Left renal cortex interstitium (tissue), 4 donors: ENCODE data around the gene OOSP1. TPM values are rescaled to one million over a fixed set of nuclear protein-coding genes. Genes with fewer than 3 reads are reported as not detected.
"Not testable (repeated sequence)": the region's sequence is repeated elsewhere in the genome, so short reads cannot be mapped to it uniquely, and the experiment has no call there.

ENCODE experiments used
- DNase-seq, 4 donors: peaks; one replicate each; pipeline ENCODE4 v3.0.0-alpha.2; 2013; ENCODE audit warnings: low read depth in 4 of 4, low spot score in 2 of 4, missing footprints in 1 of 4
- polyA plus RNA-seq, 4 donors: library from polyadenylated mRNA; unstranded; fragments of 120-200 nt; gene quantifications; one replicate each; pipeline ENCODE4 v1.2.1, GENCODE V29; 2013; ENCODE audit not compliant: insufficient read length in 4 of 4

The OOSP1 gene, protein sequence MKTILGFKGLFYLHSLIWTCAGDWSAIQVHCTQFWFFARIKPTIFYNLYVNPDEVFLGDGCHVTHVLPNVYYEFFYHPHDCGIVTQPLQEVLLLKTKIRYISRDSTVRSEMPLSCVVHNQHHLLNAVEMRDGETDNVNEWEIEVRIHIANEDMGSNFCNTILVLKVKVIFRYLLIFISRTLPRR
- polyA plus RNA-seq: under 1 TPM in 2 of 4 donors, not detected in 2; 0.31 to 0.33 TPM

DNA sequence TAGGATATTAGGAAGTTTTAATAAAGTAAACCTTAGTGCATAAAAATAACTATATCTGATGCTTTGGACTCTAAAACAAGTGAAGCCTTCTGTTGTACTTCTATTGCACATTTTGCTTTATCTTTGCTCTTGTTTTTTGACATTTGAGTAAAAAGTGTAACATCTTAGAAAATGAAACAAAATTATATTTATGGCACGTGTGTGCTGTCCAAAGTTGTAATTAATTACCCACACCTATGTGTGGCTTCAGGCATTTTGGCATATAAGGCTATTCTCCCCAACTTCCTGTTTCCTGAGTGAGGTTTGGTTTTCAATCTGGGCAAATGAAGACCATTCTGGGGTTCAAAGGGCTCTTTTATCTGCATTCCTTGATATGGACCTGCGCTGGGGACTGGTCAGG is at the start of gene OOSP1:
Gene OOSP1 (plus strand): TSS at position 301 of the 400 bp plus-strand sequence. CDS start 23 bp downstream, at position 324.
- no peak for DNase-seq

DNA sequence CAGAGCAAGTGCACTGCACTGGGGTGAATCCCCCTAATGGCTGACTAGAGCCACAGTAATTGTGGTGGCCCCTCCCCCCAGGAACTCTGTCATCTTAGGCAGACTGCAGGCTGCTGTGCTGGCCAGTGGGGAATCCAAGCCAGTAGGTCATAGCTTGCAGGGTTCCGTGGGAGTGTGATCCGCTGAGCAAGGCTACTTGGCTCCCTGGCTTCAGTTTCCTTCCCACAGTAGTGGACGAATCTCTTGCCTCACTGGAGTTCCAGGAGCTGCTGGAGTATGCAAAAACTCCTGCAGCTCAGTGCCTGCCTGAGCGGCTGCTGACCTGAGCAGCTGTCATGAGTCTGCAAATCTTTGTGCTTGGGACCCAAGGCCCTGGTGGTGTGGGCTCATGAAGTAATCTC is 46.5 kb upstream of the OOSP1 start:
- no peak for DNase-seq

DNA sequence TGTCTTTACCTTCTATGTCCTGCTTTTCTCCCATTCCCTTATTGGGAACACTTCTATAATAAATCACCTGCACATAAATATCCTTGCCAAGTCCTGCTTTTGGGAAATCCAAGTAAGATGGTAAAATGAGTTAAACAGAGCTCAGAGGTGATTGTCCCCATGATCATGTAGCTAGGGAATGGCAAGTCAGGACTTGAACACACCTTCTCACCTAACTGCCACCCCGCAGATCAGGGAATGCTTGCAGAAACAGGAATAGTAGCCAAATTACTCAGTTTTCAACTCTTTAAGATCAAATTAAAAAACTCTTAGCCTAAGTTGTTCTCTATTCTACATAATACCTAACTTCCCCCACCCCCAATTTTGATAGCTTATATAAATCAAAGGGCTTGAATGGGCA is 43.6 kb upstream of the OOSP1 start:
- DNase-seq: no peak

DNA sequence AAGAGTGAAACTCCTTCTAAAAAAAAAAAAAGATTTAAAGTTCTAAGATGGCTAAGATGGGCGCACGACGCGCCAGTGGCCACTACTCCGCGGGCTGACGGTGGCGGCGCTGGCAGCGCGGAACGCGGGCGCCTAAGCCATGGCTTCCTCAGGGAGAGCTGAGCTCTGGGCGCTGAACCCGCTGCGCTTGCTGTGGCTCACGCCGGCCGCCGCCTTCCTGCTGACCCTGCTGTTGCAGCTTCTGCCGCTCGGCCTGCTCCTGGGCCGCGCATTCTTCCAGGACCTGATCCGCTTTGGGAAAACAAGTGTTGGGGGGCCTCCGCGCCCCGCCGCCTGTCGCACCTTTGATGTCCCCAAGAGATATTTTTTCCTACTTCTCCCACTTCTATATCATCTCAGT is 40.2 kb upstream of the OOSP1 start:
- DNase-seq: no peak

DNA sequence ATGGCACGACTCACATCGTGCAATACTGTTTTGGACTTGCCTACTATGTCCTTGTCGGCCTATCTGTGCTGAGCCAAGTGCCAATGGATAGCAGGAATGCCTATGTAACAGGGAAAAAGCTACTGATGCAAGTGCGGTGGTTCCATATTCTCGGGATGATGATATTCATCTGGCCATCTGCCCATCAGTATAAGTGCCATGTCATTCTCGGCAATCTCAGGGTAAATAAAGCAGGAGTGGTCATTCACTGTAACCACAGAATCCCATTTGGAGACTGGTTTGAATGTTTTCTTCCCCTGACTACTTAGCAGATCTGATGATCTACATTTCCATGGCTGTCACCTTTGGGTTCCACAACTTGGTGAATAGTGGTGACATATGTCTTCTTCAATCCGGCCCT is 39.6 kb upstream of the OOSP1 start:
- no peak for DNase-seq

DNA sequence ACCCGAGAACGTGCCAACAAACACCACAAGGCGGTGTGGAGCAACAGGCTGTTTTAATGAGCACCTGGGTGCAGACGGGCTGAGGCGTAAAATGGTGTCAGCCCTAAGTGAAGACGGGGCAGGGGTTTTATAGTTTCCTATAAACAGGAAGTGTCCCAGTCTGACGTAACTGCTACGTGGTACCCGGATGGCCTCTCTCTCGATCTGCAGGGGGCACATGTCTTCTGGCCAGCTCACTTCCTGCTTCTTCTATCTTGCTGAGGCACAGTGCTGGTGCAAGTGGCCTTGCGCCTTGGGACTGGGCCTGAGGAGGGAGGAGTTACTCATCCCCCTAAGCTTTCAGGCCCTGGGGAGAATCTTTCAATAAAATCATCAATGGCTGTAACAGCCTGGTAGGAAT is 38.7 kb upstream of the OOSP1 start:
- DNase-seq: no peak

DNA sequence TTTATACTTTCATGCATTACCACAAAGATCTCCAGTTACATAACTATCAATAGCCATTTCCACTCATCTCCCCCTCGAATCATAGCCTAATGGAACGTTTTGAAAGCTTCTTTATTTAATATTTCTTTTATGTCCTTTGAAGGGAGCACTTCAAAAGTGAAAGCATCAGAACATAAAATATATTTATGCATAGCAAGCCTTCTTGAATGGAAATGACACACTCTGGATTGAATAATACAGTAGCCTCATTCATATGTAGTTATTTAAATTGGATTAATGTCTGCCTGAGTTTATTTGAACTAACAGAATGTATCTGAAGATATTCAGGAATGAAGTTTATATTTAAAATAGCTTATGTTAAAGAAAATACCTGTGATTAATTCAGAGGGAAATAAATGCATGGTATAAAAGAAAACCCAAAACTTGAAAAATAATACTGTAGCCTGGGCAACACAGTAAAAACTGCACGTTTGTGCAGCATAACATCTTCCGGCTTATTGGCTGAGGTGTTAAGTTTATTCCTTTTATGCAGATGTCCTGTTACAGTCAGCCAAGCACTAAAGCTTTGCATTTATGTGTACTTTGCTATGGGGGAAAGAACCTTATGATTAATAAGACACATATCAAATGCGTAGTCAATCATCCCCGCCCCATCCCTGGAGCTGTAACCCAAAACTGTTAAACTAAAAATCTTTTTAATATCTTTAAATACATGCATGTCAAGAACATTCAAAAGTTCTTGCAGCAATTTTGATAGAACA is 37.7 kb upstream of the OOSP1 start:
- no peak for DNase-seq

DNA sequence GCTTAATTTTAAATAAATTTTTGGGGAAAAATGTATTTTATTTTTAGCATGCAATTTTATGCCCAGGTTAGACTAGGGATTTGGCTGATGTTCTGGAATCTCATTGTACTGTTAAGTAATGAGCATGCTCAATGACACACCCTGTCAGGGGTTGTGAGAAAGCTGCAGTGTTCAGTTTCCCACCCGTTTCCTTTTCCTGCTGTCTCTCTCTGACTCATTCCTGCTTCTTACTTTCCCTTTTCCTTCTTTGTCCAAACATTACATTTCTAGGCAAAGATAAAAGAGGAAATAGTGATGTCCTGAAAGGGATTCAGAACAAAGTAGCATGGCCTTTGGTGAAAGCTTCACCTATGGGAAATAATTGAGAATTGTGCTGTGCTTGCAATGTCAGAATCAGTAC is 36.9 kb upstream of the OOSP1 start:
- no peak for DNase-seq

DNA sequence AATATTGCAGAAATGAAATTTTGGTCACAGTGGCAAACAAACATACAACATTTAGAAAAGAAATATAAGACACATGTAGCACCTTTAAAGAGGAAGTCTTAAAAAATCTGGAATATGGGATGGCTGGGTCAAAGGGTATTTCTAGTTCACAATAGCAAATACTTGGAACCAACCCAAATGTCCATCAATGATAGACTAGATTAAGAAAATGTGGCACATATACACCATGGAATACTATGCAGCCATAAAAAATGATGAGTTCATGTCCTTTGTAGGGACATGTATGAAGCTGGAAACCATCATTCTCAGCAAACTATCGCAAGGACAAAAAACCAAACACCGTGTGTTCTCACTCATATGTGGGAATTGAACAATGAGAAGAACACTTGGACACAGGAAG is 34.7 kb upstream of the OOSP1 start:
- DNase-seq: not testable (repeated sequence)

DNA sequence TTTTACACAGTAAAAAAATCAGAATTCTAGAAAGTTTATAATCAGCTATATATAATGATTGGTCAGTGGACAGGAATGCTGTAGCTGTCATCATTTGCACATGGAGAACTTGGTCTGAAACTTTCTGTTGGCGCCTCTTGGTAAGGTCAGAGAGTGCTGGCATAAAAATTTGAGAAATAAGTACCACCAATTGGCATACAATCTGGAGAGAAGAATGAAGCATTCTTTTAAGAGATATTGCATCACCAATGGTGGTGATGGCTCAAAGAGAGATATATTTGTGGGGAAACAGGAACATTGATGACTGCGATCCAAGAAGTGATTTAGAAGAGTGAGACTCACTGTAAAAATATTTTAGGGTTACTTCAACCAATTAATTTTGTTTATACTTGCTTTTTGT is 19.8 kb upstream of the OOSP1 start:
- DNase-seq: no peak

DNA sequence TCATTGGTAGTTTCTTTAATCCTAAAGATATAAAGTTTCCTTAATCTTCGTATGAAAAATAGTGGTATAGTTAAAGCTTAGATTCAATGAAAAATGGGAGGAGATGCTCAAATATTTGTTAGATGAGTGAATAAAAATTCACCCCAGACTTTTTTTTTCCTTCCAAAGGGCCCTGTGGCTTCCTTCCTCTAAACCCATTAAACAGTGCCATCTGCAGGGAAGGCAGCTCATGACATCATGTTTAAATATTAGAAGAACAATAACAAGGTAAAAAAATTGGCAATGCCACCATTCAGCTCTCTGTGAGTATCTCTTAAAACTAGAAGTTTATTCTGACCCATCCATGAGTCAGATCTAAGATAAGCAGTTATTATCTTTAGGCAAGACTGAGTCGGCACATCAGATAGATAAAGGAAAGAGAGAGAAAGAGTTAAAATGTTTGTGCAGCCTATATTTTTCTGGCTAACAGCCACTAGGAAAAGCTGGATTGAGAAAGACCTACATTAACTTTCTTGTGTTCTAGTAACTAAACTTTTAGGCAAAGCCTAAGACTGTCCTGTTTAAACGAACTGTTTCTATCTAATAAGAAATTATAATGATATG is 19.1 kb upstream of the OOSP1 start:
- no peak for DNase-seq

DNA sequence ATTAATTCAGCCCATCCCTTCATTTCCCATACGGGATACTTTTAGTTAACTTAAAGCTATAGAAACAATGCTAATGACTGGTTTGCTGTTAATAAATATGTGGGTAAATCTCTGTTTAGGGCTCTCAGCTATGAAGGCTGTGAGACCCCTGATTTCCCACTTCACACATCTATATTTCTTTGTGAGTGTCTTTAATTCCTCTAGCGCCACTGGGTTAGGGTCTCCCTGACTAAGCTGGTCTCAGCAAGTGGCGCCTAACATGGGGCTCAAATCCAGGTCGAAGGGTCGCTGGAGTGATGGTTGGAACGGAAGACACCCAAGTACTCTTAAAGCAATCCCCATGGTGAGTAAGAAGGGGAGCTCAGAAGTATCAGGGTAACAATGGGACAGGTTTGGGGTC is 14.4 kb upstream of the OOSP1 start:
- no peak for DNase-seq

DNA sequence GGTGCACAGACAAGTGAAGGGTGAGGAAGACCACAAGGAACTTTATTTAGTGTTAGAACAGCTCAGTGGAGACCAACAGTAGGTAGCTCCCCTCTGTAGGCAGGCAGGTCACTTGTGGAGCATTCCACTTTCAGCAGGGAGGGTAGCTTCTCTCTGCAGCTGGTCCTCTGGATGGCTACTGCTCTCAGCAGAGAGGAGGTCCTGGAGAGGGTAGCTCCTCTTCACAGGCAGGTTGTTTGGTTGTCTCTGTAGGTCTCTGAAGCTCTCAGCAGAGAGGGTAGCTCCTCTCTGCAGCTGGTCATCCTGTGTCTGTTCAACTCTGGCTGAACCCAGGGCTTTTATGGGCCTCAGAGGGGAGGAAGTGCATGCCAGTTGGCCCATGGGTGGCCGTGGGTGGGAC is 6.5 kb upstream of the OOSP1 start:
- no peak for DNase-seq

DNA sequence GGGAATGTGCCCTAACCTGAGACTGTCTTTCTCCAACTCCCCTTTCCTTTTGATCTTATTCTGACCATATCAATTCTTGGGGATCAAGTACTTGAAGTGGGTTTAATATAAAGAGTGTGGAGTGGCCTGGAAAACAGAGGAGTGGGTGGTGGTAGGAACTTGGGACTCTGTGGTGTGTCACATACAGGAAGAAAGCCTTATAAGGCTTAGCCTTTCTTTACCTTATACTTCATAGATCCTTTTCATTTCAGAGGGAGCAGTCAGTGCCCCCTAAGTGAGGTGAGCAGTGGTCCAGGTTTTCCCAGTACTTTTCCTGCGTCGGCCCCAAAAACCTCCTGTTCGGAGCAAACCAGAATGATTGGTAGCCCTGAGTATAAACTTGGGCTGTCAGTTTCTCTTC is 486 bp downstream of the OOSP1 start:
- no peak for DNase-seq

DNA sequence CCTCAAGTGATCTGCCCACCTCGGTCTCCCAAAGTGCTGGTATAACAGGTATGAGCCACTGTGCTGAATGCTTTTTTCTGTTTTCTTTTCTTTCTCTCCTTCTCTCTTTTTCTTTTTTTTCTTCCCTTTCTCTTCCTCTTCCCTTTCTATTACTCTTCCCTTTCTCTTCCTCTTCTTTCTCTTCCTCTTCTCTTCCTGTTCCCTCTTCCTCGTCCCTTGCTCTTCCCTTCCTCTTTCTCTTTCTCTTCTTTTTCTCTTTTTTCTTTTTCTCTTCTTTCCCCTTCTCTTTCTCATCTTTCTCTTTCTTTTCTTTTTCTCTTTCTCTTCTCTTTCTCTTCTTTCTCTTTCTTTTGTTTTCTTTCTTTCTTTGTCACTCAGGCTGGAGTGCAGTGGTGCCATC is 1.2 kb downstream of the OOSP1 start:
- no peak for DNase-seq

DNA sequence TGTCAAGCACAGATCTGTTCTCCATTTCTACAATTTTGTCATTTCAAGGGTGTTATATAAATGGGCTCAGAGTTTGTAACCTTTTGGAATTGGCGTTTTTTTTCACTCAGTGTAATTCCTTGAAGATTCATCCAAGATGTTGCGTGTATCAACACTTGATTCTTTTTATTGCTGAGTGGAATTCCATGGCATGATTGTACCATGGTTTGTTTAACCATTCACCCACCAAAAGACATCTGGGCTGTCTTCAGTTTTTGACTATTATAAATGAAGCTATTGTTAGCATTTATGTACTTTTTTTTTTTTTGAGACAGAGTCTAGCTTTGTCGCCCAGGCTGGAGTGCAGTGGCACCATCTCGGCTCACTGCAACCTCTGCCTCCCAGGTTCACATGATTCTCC is 2.9 kb downstream of the OOSP1 start:
- DNase-seq: no peak

DNA sequence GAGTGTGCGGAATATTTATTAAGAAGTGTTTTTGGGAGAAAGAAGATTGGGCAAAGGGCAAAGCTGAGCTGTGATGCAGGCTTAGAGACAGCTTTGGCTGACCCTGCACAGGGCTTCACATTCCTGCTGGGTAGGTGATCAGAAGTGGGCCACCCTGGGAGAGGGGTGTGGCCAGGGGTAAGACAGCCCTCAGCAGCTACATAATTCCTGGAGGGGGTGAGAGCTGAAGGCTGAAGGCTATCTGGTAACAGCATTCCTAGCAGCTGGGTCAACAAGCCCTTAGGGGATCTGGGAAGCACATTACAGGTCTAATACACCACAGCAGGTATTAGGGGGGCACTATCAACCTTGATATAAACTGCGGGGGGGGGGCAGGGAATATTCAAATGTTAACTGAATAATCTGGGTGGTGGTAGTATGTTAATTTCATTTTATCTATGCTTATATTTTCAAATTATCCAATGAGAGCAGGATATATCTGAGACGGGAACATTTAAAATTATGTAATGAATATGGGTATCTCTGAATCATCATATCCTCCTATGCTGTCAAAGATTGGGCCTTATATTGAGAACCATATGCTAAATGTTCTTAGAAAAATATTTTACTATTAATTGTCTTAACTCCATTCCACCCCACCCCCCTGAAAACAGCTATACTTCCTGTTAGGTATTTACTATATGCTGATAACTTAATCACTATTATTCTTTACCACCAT is 5.9 kb downstream of the OOSP1 start:
- no peak for DNase-seq

DNA sequence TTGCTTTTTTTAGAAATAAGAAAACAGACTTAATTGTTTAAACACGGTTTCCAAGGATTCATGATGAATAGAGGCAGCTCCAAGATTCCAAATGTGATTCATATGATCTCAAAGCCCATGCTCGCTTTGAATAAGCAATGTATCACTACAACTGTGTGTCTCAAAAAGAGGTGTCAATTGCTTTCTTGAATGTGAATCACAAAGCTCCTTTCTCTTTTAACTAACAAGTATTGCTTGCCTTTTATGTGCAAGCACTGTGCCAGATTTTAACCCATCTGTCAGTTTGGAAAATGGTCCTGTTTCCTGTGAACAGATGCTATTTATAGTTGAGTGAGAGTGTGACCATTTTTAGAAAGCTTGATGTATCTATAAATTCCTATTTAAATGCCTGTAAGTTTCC is 6.5 kb downstream of the OOSP1 start:
- DNase-seq: no peak

DNA sequence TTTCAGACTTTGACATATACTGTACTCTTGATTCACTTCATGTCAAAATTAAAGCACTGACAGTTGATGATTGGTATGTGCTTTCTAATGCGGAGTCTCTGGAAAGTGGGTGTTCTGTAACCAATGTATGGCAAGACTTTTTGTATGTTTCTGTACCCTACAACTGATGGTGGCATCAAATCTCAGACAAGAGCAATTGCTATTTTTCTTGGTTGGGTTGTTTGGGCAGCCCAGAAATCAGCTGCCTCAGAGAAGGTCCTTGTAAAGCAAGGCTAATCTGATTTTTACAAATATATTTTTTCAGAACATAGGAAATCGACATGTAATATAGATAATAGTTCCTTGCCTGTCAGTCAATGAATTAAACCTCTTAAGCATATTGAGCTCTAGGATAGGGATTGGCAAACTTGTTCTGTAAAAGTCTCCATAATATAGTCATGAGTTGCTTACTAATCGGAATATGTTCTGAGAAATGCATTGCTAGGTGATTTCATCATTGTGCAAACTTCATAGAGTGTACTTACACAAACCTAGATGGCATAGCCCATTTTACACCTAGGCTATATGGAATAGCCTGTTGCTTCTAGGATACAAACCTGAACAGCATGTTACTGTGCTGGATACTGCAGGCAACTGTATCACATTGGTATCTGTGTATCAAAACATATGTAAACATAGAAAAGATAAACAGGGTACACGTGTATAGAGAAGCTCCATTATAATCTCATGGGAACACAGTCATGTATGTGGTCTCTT is 15.4 kb downstream of the OOSP1 start:
- DNase-seq: no peak

DNA sequence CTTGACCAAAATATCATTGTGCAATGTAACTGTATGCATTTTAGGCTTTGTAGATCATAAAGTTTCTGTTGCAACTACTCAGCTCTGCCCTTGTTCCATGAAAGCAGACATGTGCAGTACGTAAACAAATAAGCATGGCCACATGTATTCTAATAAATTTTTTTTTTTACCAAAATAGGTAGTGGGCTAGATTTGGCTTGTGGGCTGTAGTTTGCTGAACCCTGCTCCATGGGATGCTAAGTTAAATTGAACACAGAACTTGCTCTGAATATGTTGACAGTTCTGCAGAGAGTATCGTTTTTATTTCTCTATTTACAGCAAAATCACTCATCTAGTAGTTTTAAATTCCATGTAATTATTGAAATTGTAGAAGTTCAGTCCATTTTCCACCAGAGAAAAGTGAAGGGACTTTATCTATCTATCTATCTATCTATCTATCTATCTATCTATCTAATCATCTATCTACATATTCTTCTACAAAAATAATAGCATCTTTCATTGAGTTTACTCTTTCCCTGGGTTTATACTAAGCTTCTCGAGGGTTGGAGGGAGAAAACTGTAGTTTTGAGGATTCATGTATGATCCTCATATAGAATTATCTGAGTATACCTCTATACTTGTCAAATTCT is 16.1 kb downstream of the OOSP1 start:
- DNase-seq: no peak
